DMS53 treated with DMSO at 0.1 percent for 48 hours (cell line): ENCODE results near the gene UNC119B.

Source experiments
- DNase-seq: peaks from one replicate; lab custom pipeline; 2025; ENCODE audit not compliant: unreplicated experiment; lab: John Stamatoyannopoulos, UW

UNC119B gene

GRCh38 chr12:120762086-120762485, 51.8 kb downstream of the UNC119B start:
- DNase-seq = no peak

- no peak for DNase-seq
Observed at GRCh38 chr12:120763250-120763649, 53.0 kb downstream of the UNC119B start.

GRCh38 chr12:120764816-120765215, 54.6 kb downstream of the UNC119B start:
- DNase-seq = no peak

- DNase-seq = no peak
Observed at GRCh38 chr12:120766566-120766965, 56.3 kb downstream of the UNC119B start.

- no peak for DNase-seq
Observed at GRCh38 chr12:120767071-120768024, 57.1 kb downstream of the UNC119B start.

- no peak for DNase-seq
Observed at GRCh38 chr12:120771097-120771496, 60.8 kb downstream of the UNC119B start.
